Measurements from ENCODE around the gene DENND4C.

Gene DENND4C

DNA sequence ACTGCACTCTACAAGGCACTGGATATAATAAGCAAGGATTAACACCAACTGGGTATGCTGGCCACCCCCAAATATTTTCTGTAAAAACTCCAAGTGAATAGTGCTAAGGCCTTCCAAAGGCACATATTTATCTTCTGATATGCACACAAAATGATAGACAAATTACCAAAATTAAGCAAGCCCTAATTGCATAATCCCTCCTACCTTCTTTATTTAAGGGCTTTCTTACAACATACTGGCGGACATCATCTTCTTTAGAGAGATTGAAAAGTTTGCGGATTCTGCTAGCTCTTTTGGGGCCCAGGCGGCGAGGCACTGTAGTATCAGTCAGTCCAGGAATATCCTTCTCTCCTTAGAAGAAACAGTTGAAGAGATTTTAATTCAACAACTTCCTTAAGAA lies 147.7 kb downstream of the DENND4C start:
- Histone ChIP-seq H3K4me1 (ENCODE audit: control insufficient read depth in 2 of 2, insufficient read depth in 1 of 2, low read depth in 1 of 2, low read length in 2 of 2) (peaks cover 2 to 14% of the 10 kb centered on the region in 2 donors), H3K4me2 (ENCODE audit: insufficient read depth, low read length, poor library complexity, severe bottlenecking) (peak overlapping the region; percentile 29), H2BK120ac (ENCODE audit: low read depth, low read length) (no peak overlapping the region), H3K14ac (ENCODE audit: low read length) (no peak overlapping the region), H3K18ac (ENCODE audit: low read length) (no peak overlapping the region), H3K4ac (ENCODE audit: low read length) (no peak overlapping the region), H3K27me3 (ENCODE audit: control insufficient read depth in 3 of 3, insufficient read depth in 3 of 3, low read depth in 1 of 3, low read length in 3 of 3) (no peaks in the 10 kb centered on the region), H4K91ac (ENCODE audit: low read depth, low read length, poor library complexity) (no peak overlapping the region), H3K27ac (replicated peaks; ENCODE audit: low read length) (no peak overlapping the region), H3K4me3 (ENCODE audit: low read length in 2 of 2) (peak overlapping the region in 1 of 2 donors; percentile 89), H2AK5ac (ENCODE audit: low read depth, low read length) (no peak overlapping the region), H2BK12ac (ENCODE audit: low read length) (no peak overlapping the region), H3K79me1 (ENCODE audit: low read depth, low read length) (peaks cover 4% of the 10 kb centered on the region), H3K36me3 (replicated peaks in 1 of 2; ENCODE audit: control insufficient read depth in 2 of 2, insufficient read depth in 2 of 2, low read length in 2 of 2) (peaks cover 23 to 65% of the 10 kb centered on the region in 2 donors), H3K9me3 (replicated peaks in 1 of 2; ENCODE audit: control insufficient read depth in 2 of 2, insufficient read depth in 1 of 2, low read depth in 1 of 2, low read length in 2 of 2) (no peaks in the 10 kb centered on the region), H2BK5ac (ENCODE audit: low read length) (no peak overlapping the region), H2AFZ (ENCODE audit: low read length) (no peak overlapping the region), H3K23ac (ENCODE audit: low read depth, low read length, poor library complexity) (no peak overlapping the region), H3K9ac (ENCODE audit: low read depth, low read length, poor library complexity) (no peak overlapping the region), H2BK15ac (ENCODE audit: low read length) (no peak overlapping the region), H4K8ac (ENCODE audit: low read depth, low read length) (no peak overlapping the region)
- no CpG with 5 or more reads among the region's 4 CpGs for WGBS, 2 donors (ENCODE audit: extremely low coverage in 2 of 2, insufficient read length in 2 of 2, insufficient replicate concordance in 1 of 2)
- DNase-seq (ENCODE audit: low spot score) = no peak

GRCh38 chr9:19378647-19379046 lies 148.2 kb downstream of the DENND4C start:
- H3K9ac ChIP-seq (ENCODE audit: low read depth, low read length, poor library complexity) = no peak overlapping the region
- no peak overlapping the region for H4K8ac ChIP-seq (ENCODE audit: low read depth, low read length)
- peak overlapping the region in 1 of 2 donors; percentile 89 for H3K4me3 ChIP-seq (ENCODE audit: low read length in 2 of 2)
- H3K23ac ChIP-seq (ENCODE audit: low read depth, low read length, poor library complexity) = no peak overlapping the region
- peaks cover 2 to 14% of the 10 kb centered on the region in 2 donors for H3K4me1 ChIP-seq (ENCODE audit: control insufficient read depth in 2 of 2, insufficient read depth in 1 of 2, low read depth in 1 of 2, low read length in 2 of 2)
- H2AK5ac ChIP-seq (ENCODE audit: low read depth, low read length) = no peak overlapping the region
- no peak overlapping the region for H3K18ac ChIP-seq (ENCODE audit: low read length)
- no peak overlapping the region for H2AFZ ChIP-seq (ENCODE audit: low read length)
- no peaks in the 10 kb centered on the region for H3K9me3 ChIP-seq (replicated peaks in 1 of 2; ENCODE audit: control insufficient read depth in 2 of 2, insufficient read depth in 1 of 2, low read depth in 1 of 2, low read length in 2 of 2)
- peaks cover 23 to 60% of the 10 kb centered on the region in 2 donors for H3K36me3 ChIP-seq (replicated peaks in 1 of 2; ENCODE audit: control insufficient read depth in 2 of 2, insufficient read depth in 2 of 2, low read length in 2 of 2)
- no peak overlapping the region for H2BK15ac ChIP-seq (ENCODE audit: low read length)
- H3K79me1 ChIP-seq (ENCODE audit: low read depth, low read length) = peaks cover 4% of the 10 kb centered on the region
- no peak overlapping the region for H3K27ac ChIP-seq (replicated peaks; ENCODE audit: low read length)
- DNase-seq (ENCODE audit: low spot score) = no peak
- H2BK5ac ChIP-seq (ENCODE audit: low read length) = no peak overlapping the region
- H2BK120ac ChIP-seq (ENCODE audit: low read depth, low read length) = no peak overlapping the region
- H3K14ac ChIP-seq (ENCODE audit: low read length) = no peak overlapping the region
- no CpG with 5 or more reads among the region's 7 CpGs for WGBS, 2 donors (ENCODE audit: extremely low coverage in 2 of 2, insufficient read length in 2 of 2, insufficient replicate concordance in 1 of 2)
- H3K4me2 ChIP-seq (ENCODE audit: insufficient read depth, low read length, poor library complexity, severe bottlenecking) = peak overlapping the region; percentile 11
- no peak overlapping the region for H4K91ac ChIP-seq (ENCODE audit: low read depth, low read length, poor library complexity)
- H2BK12ac ChIP-seq (ENCODE audit: low read length) = no peak overlapping the region
- no peak overlapping the region for H3K4ac ChIP-seq (ENCODE audit: low read length)
- H3K27me3 ChIP-seq (ENCODE audit: control insufficient read depth in 3 of 3, insufficient read depth in 3 of 3, low read depth in 1 of 3, low read length in 3 of 3) = no peaks in the 10 kb centered on the region

DNA sequence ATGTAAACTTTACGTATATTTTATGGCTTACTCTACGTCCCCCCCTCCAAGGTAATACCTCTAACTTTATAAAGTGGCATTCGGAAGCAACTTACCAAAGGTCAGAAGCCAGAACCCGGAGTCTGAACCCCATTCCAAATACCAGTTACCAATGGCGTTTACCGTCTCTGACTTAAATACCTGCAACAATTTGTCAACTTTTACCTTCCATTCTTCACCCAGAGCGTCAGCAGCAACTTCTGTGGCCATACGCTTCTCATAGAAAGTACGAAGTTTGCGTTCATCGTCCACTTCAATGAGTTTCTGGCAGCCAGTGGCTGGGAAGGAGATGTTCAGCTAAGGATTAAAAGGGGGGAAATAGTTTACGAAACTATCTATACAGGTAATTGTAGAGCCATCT lies 148.8 kb downstream of the DENND4C start:
- Histone ChIP-seq H2BK5ac (ENCODE audit: low read length) (no peak overlapping the region), H4K91ac (ENCODE audit: low read depth, low read length, poor library complexity) (no peak overlapping the region), H2AFZ (ENCODE audit: low read length) (peak overlapping the region; percentile 82), H3K79me1 (ENCODE audit: low read depth, low read length) (peaks cover 4% of the 10 kb centered on the region), H3K14ac (ENCODE audit: low read length) (no peak overlapping the region), H3K4me2 (ENCODE audit: insufficient read depth, low read length, poor library complexity, severe bottlenecking) (peak overlapping the region; percentile 52), H2BK15ac (ENCODE audit: low read length) (no peak overlapping the region), H3K9ac (ENCODE audit: low read depth, low read length, poor library complexity) (peak overlapping the region; percentile 89), H3K4me3 (ENCODE audit: low read length in 2 of 2) (peak overlapping the region; percentile 89 to 91), H2BK12ac (ENCODE audit: low read length) (no peak overlapping the region), H3K27ac (replicated peaks; ENCODE audit: low read length) (peak overlapping the region; percentile 73), H2AK5ac (ENCODE audit: low read depth, low read length) (no peak overlapping the region), H4K8ac (ENCODE audit: low read depth, low read length) (no peak overlapping the region), H3K9me3 (replicated peaks in 1 of 2; ENCODE audit: control insufficient read depth in 2 of 2, insufficient read depth in 1 of 2, low read depth in 1 of 2, low read length in 2 of 2) (no peaks in the 10 kb centered on the region), H3K23ac (ENCODE audit: low read depth, low read length, poor library complexity) (no peak overlapping the region), H3K27me3 (ENCODE audit: control insufficient read depth in 3 of 3, insufficient read depth in 3 of 3, low read depth in 1 of 3, low read length in 3 of 3) (no peaks in the 10 kb centered on the region), H2BK120ac (ENCODE audit: low read depth, low read length) (no peak overlapping the region), H3K36me3 (replicated peaks in 1 of 2; ENCODE audit: control insufficient read depth in 2 of 2, insufficient read depth in 2 of 2, low read length in 2 of 2) (peaks cover 23 to 54% of the 10 kb centered on the region in 2 donors), H3K4me1 (ENCODE audit: control insufficient read depth in 2 of 2, insufficient read depth in 1 of 2, low read depth in 1 of 2, low read length in 2 of 2) (peaks cover 2 to 14% of the 10 kb centered on the region in 2 donors), H3K4ac (ENCODE audit: low read length) (no peak overlapping the region), H3K18ac (ENCODE audit: low read length) (no peak overlapping the region)
- no peak for DNase-seq (ENCODE audit: low spot score)
- no CpG with 5 or more reads among the region's 12 CpGs for WGBS, 2 donors (ENCODE audit: extremely low coverage in 2 of 2, insufficient read length in 2 of 2, insufficient replicate concordance in 1 of 2)

- peaks cover 2 to 14% of the 10 kb centered on the region in 2 donors for H3K4me1 ChIP-seq (ENCODE audit: control insufficient read depth in 2 of 2, insufficient read depth in 1 of 2, low read depth in 1 of 2, low read length in 2 of 2)
- peak overlapping the region; percentile 89 to 91 for H3K4me3 ChIP-seq (ENCODE audit: low read length in 2 of 2)
- H2BK120ac ChIP-seq (ENCODE audit: low read depth, low read length) = no peak overlapping the region
- peaks cover 4% of the 10 kb centered on the region for H3K79me1 ChIP-seq (ENCODE audit: low read depth, low read length)
- peak overlapping the region; percentile 98 for H3K23ac ChIP-seq (ENCODE audit: low read depth, low read length, poor library complexity)
- peak overlapping the region; percentile 56 for H2BK5ac ChIP-seq (ENCODE audit: low read length)
- H4K91ac ChIP-seq (ENCODE audit: low read depth, low read length, poor library complexity) = no peak overlapping the region
- H3K27ac ChIP-seq (replicated peaks; ENCODE audit: low read length) = peak overlapping the region; percentile 73
- H2BK12ac ChIP-seq (ENCODE audit: low read length) = no peak overlapping the region
- H3K4me2 ChIP-seq (ENCODE audit: insufficient read depth, low read length, poor library complexity, severe bottlenecking) = peak overlapping the region; percentile 52
- peak overlapping the region; percentile 82 for H2AFZ ChIP-seq (ENCODE audit: low read length)
- peak overlapping the region; percentile 8 for H2AK5ac ChIP-seq (ENCODE audit: low read depth, low read length)
- no peak overlapping the region for H2BK15ac ChIP-seq (ENCODE audit: low read length)
- no peak for DNase-seq (ENCODE audit: low spot score)
- no CpG with 5 or more reads among the region's 30 CpGs for WGBS, 2 donors (ENCODE audit: extremely low coverage in 2 of 2, insufficient read length in 2 of 2, insufficient replicate concordance in 1 of 2)
- H3K36me3 ChIP-seq (replicated peaks in 1 of 2; ENCODE audit: control insufficient read depth in 2 of 2, insufficient read depth in 2 of 2, low read length in 2 of 2) = peaks cover 21 to 50% of the 10 kb centered on the region in 2 donors
- H3K27me3 ChIP-seq (ENCODE audit: control insufficient read depth in 3 of 3, insufficient read depth in 3 of 3, low read depth in 1 of 3, low read length in 3 of 3) = no peaks in the 10 kb centered on the region
- peak overlapping the region; percentile 89 for H3K9ac ChIP-seq (ENCODE audit: low read depth, low read length, poor library complexity)
- H3K4ac ChIP-seq (ENCODE audit: low read length) = no peak overlapping the region
- no peaks in the 10 kb centered on the region for H3K9me3 ChIP-seq (replicated peaks in 1 of 2; ENCODE audit: control insufficient read depth in 2 of 2, insufficient read depth in 1 of 2, low read depth in 1 of 2, low read length in 2 of 2)
- peak overlapping the region; percentile 25 for H3K14ac ChIP-seq (ENCODE audit: low read length)
- no peak overlapping the region for H4K8ac ChIP-seq (ENCODE audit: low read depth, low read length)
- peak overlapping the region; percentile 90 for H3K18ac ChIP-seq (ENCODE audit: low read length)
Measured at GRCh38 chr9:19379697-19380046, 149.2 kb downstream of the DENND4C start.
